ENCODE data around the gene NEUROD2.

NEUROD2 gene

GRCh38 chr17:39642291-39643074 is 34.8 kb upstream of the NEUROD2 start:
- peaks cover 20% of the 10 kb centered on the region; the same call in 1 of the 2 replicates for H3K4me1 ChIP-seq (ENCODE audit: insufficient read depth, low read length)
- H3K9ac ChIP-seq (ENCODE audit: low read depth, low read length) = no peak overlapping the region

DNA sequence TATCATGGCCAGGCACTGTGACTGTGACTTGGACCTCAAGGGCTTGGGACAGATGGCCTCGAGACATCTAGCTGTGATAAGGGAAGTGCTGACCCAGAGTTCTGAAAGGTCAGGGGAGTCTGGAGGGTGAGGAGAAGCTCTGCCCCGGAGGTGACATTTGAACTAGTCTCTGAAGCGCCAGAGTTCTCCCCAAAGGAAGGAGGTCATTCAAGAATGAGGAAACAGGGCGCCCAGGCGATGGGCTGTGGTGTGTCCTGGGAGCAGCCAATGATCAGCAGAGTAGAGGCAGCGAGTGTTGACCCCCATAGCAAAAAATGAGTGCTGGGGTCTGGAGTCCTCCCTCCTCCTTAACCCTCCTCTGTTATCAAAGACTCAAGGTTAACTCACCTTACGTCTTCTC is 34.2 kb upstream of the NEUROD2 start:
- H3K4me3 ChIP-seq (ENCODE audit: low read length) = no peak overlapping the region
- no peaks in the 10 kb centered on the region for H3K9me3 ChIP-seq (ENCODE audit: insufficient read depth, low read depth, low read length)
- H3K27me3 ChIP-seq (ENCODE audit: insufficient read depth, low read length) = no peaks in the 10 kb centered on the region
- H3K36me3 ChIP-seq (ENCODE audit: insufficient read depth, low read depth, low read length) = no peaks in the 10 kb centered on the region
- peaks cover 20% of the 10 kb centered on the region; the same call in 1 of the 2 replicates for H3K4me1 ChIP-seq (ENCODE audit: insufficient read depth, low read length)
- no peak overlapping the region for H3K27ac ChIP-seq (ENCODE audit: low read length)
- H3K9ac ChIP-seq (ENCODE audit: low read depth, low read length) = no peak overlapping the region

More at GRCh38 chr17:39642291-39643074, 34.8 kb upstream of the NEUROD2 start:
- Histone ChIP-seq H3K9me3 (ENCODE audit: insufficient read depth, low read depth, low read length) (no peaks in the 10 kb centered on the region), H3K27ac (ENCODE audit: low read length) (no peak overlapping the region), H3K27me3 (ENCODE audit: insufficient read depth, low read length) (no peaks in the 10 kb centered on the region), H3K4me3 (ENCODE audit: low read length) (no peak overlapping the region), H3K36me3 (ENCODE audit: insufficient read depth, low read depth, low read length) (no peaks in the 10 kb centered on the region)

GRCh38 chr17:39641097-39641496 is 33.4 kb upstream of the NEUROD2 start:
- H3K4me3 ChIP-seq (ENCODE audit: low read length) = no peak overlapping the region
- no peak overlapping the region for H3K27ac ChIP-seq (ENCODE audit: low read length)
- no peaks in the 10 kb centered on the region for H3K36me3 ChIP-seq (ENCODE audit: insufficient read depth, low read depth, low read length)
- no peaks in the 10 kb centered on the region for H3K9me3 ChIP-seq (ENCODE audit: insufficient read depth, low read depth, low read length)
- H3K4me1 ChIP-seq (ENCODE audit: insufficient read depth, low read length) = peaks cover 27% of the 10 kb centered on the region; the same call in 1 of the 2 replicates
- no peak overlapping the region for H3K9ac ChIP-seq (ENCODE audit: low read depth, low read length)
- no peaks in the 10 kb centered on the region for H3K27me3 ChIP-seq (ENCODE audit: insufficient read depth, low read length)

GRCh38 chr17:39640591-39641031 is 32.9 kb upstream of the NEUROD2 start:
- no peak overlapping the region for H3K9ac ChIP-seq (ENCODE audit: low read depth, low read length)
- no peak overlapping the region for H3K27ac ChIP-seq (ENCODE audit: low read length)
- no peak overlapping the region for H3K4me3 ChIP-seq (ENCODE audit: low read length)
- no peaks in the 10 kb centered on the region for H3K27me3 ChIP-seq (ENCODE audit: insufficient read depth, low read length)
- H3K36me3 ChIP-seq (ENCODE audit: insufficient read depth, low read depth, low read length) = no peaks in the 10 kb centered on the region
- H3K9me3 ChIP-seq (ENCODE audit: insufficient read depth, low read depth, low read length) = no peaks in the 10 kb centered on the region
- H3K4me1 ChIP-seq (ENCODE audit: insufficient read depth, low read length) = peaks cover 32% of the 10 kb centered on the region; the same call in 1 of the 2 replicates

- no peaks in the 10 kb centered on the region for H3K9me3 ChIP-seq (ENCODE audit: insufficient read depth, low read depth, low read length)
- H3K36me3 ChIP-seq (ENCODE audit: insufficient read depth, low read depth, low read length) = no peaks in the 10 kb centered on the region
- no peak overlapping the region for H3K27ac ChIP-seq (ENCODE audit: low read length)
- H3K27me3 ChIP-seq (ENCODE audit: insufficient read depth, low read length) = no peaks in the 10 kb centered on the region
- H3K4me1 ChIP-seq (ENCODE audit: insufficient read depth, low read length) = peaks cover 26% of the 10 kb centered on the region; the same call in 1 of the 2 replicates
- H3K4me3 ChIP-seq (ENCODE audit: low read length) = no peak overlapping the region
- H3K9ac ChIP-seq (ENCODE audit: low read depth, low read length) = 0 out of 2 replicates have a peak overlapping the region, but pooled peaks have one; percentile 33
Measured at GRCh38 chr17:39639566-39640458, 32.1 kb upstream of the NEUROD2 start.

DNA sequence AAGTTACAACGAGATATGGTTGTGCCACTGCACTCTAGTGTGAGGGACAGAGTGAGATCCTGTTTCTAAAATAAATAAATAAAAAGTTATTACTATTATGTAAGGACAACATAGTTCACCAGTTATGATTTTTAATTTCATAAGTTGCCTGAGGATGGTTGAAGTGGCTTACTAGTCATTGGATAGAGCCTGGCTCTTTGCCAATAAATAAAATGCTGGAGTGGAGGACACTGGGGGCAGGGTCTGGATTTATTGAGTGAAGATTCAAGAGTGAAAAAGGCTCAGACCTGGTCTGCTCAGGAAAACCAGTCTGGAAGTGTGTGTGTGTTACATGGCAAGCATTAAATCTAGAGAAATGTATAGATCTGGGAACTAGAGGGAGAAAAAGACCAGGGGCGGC is 31.3 kb upstream of the NEUROD2 start:
- Histone ChIP-seq H3K36me3 (ENCODE audit: insufficient read depth, low read depth, low read length) (no peaks in the 10 kb centered on the region), H3K4me3 (ENCODE audit: low read length) (no peak overlapping the region), H3K4me1 (ENCODE audit: insufficient read depth, low read length) (peaks cover 23% of the 10 kb centered on the region; the same call in 1 of the 2 replicates), H3K9me3 (ENCODE audit: insufficient read depth, low read depth, low read length) (no peaks in the 10 kb centered on the region), H3K27me3 (ENCODE audit: insufficient read depth, low read length) (no peaks in the 10 kb centered on the region), H3K27ac (ENCODE audit: low read length) (no peak overlapping the region), H3K9ac (ENCODE audit: low read depth, low read length) (no peak overlapping the region)

GRCh38 chr17:39638317-39638716 is 30.6 kb upstream of the NEUROD2 start:
- H3K36me3 ChIP-seq (ENCODE audit: insufficient read depth, low read depth, low read length) = no peaks in the 10 kb centered on the region
- H3K9ac ChIP-seq (ENCODE audit: low read depth, low read length) = peak overlapping the region; percentile 70; the same call in 1 of the 2 replicates
- H3K27ac ChIP-seq (ENCODE audit: low read length) = no peak overlapping the region
- no peaks in the 10 kb centered on the region for H3K9me3 ChIP-seq (ENCODE audit: insufficient read depth, low read depth, low read length)
- H3K4me1 ChIP-seq (ENCODE audit: insufficient read depth, low read length) = peaks cover 23% of the 10 kb centered on the region; the same call in 1 of the 2 replicates
- no peaks in the 10 kb centered on the region for H3K27me3 ChIP-seq (ENCODE audit: insufficient read depth, low read length)
- H3K4me3 ChIP-seq (ENCODE audit: low read length) = peak overlapping the region; percentile 75

- Histone ChIP-seq H3K9ac (ENCODE audit: low read depth, low read length) (peak within 1 kb of the TSS; percentile 70), H3K9me3 (ENCODE audit: insufficient read depth, low read depth, low read length) (no peaks in the 10 kb centered on the region), H3K4me3 (ENCODE audit: low read length) (peak within 1 kb of the TSS; percentile 75), H3K36me3 (ENCODE audit: insufficient read depth, low read depth, low read length) (no peaks in the 10 kb centered on the region), H3K4me1 (ENCODE audit: insufficient read depth, low read length) (peaks cover 24% of the 10 kb centered on the region; the same call in 1 of the 2 replicates), H3K27me3 (ENCODE audit: insufficient read depth, low read length) (no peaks in the 10 kb centered on the region), H3K27ac (ENCODE audit: low read length) (no peak within 1 kb of the TSS)
Measured at GRCh38 chr17:39636927-39637736, 29.4 kb upstream of the NEUROD2 start, which contains the start of gene STARD3. Gene STARD3, plus strand, starts transcription at chr17:39637144. Its CDS starts 16,388 bp downstream, at chr17:39653532.

DNA sequence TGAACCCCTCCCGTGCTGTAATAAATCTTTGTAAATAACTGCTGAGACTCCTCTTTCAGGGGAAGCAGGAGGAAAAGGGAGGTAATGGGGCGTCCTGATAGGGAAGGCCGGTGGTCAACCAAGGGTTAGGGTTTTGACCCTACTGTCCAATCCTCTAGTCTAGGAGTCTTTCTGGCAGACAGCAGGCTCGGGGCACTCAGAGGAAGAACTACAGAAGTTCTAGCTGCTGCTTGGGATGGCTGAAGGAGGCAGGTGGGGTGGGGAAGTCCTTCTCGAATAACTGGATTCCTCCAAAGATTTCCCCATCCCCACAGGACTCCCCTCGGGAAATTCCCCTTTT is 28.8 kb upstream of the NEUROD2 start:
- Histone ChIP-seq H3K4me3 (ENCODE audit: low read length) (peak overlapping the region; percentile 75; the same call in 1 of the 2 replicates), H3K27ac (ENCODE audit: low read length) (no peak overlapping the region), H3K4me1 (ENCODE audit: insufficient read depth, low read length) (peaks cover 30% of the 10 kb centered on the region; the same call in 1 of the 2 replicates), H3K9ac (ENCODE audit: low read depth, low read length) (peak overlapping the region; percentile 70; the same call in 1 of the 2 replicates), H3K36me3 (ENCODE audit: insufficient read depth, low read depth, low read length) (no peaks in the 10 kb centered on the region), H3K27me3 (ENCODE audit: insufficient read depth, low read length) (no peaks in the 10 kb centered on the region), H3K9me3 (ENCODE audit: insufficient read depth, low read depth, low read length) (no peaks in the 10 kb centered on the region)

DNA sequence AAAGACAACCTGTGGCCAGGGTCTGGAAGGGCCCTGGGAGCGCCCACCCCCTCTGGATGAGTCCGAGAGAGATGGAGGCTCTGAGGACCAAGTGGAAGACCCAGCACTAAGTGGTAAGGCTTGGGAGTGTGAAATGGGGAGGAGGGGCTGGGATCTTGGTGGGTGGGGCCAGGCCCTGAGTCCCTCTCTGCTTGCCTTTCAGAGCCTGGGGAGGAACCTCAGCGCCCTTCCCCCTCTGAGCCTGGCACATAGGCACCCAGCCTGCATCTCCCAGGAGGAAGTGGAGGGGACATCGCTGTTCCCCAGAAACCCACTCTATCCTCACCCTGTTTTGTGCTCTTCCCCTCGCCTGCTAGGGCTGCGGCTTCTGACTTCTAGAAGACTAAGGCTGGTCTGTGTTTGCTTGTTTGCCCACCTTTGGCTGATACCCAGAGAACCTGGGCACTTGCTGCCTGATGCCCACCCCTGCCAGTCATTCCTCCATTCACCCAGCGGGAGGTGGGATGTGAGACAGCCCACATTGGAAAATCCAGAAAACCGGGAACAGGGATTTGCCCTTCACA is 28.0 kb upstream of the NEUROD2 start:
- no peak overlapping the region for H3K4me3 ChIP-seq (ENCODE audit: low read length)
- no peaks in the 10 kb centered on the region for H3K9me3 ChIP-seq (ENCODE audit: insufficient read depth, low read depth, low read length)
- H3K36me3 ChIP-seq (ENCODE audit: insufficient read depth, low read depth, low read length) = no peaks in the 10 kb centered on the region
- H3K4me1 ChIP-seq (ENCODE audit: insufficient read depth, low read length) = peaks cover 36% of the 10 kb centered on the region; the same call in 1 of the 2 replicates
- no peak overlapping the region for H3K27ac ChIP-seq (ENCODE audit: low read length)
- no peak overlapping the region for H3K9ac ChIP-seq (ENCODE audit: low read depth, low read length)
- H3K27me3 ChIP-seq (ENCODE audit: insufficient read depth, low read length) = no peaks in the 10 kb centered on the region
